GM18502 (cell line): ENCODE measurements around the gene KAT6B.
A peak's percentile ranks its signal among the peaks of the same experiment; 100 is the strongest.
"Not testable (repeated sequence)": the region's sequence is repeated elsewhere in the genome, so short reads cannot be mapped to it uniquely, and the experiment has no call there.

ENCODE experiments used
- ATAC-seq: cut with Tn5 transposase; IDR thresholded peaks from one replicate; pipeline ENCODE4 v1.9.1; 2021; ENCODE audit warnings: mild to moderate bottlenecking; ENCODE audit not compliant: unreplicated experiment, poor library complexity

The KAT6B gene

DNA sequence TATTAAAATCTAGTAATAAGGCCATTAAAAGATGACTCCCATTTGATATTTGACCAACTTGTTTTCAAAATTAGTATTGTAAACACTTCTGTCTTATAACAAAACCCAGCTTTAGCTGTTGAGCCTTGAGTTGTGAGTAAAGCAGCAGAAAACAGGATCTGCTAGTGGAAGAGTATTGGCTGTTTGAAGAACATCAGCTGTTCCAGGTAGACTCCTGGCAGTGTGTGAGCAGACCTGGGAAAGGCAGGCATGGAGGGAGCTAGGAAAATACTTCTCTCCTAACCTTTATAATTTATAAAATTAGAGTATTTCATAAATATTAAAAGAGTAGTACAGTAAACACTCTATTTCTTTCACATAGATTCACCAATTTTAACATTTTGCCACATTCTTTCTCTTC, 29.0 kb downstream of the KAT6B start:
- ATAC-seq, result no peak

DNA sequence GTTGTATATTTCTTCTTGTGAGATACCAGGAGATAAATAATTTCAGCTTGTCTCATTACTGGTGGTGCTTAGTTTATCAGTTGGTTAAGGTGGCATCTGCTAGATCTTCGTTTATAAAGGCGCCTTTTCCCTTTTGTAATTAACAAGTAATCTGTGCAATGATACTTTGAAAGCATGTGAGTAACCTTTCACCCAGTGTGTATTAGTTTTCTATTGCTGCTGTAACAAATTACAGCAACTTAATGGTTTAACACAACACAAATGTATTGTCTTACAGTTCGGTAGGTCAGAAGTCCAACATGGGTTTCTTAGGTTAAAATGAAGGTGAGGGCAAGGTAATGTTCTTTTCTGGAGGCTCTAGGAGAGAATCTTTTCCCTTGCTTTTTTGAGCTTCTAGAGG, 30.5 kb downstream of the KAT6B start:
- ATAC-seq, result no peak

DNA sequence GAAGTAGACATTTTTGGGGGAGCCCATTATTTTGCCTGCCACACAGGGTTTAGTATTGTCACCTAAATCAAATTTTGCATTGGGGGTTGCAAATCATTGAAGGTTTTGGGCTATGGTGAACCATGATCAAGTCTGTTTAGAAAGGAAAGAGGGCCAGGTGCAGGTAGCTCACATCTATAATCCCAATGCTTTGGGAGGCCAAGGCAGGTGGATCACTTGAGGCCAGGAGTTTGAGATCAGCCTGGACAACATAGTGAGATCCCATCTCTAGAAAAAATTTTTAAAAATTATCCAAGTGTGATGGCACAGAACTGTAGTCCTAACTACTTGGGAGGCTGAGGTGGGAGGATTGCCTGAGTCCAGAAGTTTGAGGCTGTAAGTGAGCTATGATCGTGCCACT, 31.2 kb downstream of the KAT6B start:
- ATAC-seq, result no peak

DNA sequence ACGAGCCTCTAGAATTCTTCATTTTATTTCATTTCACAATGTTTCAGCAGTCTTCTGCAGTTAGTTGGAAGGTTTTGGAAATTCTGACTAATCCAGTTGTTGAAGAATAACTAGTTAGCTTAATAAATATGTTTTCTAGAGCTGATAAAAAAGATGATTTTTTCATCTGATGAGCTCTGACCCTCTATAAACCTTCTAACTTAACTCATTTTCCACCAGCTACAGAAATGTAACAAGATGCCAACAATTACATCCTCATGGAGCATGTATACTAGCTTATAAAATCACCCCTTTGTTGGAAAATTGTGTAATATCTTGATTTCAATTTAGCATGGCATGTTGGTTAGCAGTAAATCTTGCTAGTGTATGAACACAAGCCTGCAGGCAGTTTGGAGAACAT, 33.1 kb downstream of the KAT6B start:
- no peak for ATAC-seq

DNA sequence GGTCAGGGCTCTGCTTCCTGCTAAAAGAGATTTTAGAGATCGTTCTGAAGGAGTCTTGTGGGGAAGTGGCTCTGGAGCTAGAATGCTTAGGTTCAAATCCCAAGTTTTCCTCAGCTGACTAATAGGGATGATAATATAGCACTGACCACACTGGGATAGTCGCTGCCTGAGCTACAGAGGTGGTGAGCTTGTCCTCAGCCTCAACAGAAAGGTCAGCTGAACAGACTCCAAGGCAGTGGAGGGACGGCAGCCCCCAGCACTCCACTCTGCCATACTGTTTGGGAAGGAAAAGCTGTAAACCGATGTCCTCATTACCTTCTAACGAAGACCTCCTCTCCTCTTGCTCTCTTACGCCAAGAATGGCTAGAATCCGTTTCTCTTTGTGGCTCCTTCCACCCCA, 36.2 kb downstream of the KAT6B start:
- no peak for ATAC-seq

DNA sequence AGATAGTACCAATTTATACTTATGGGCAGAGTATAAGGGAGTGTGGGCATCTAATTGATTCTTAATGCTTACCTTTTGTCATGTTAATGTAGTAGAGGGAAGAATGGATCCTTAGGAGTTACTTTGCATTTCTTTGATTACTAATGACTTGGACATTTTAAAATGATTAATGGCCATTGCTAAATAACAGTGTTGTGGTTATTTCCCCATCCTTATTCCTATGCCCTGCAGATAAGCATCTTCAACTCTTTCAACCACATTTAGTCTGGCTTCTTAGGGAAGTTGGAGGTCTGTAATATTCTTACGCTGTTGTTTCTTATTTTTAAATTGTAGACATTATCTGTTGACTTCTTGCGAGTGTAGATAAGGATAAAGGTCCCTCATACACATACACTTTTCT, 37.2 kb downstream of the KAT6B start:
- ATAC-seq, result no peak

DNA sequence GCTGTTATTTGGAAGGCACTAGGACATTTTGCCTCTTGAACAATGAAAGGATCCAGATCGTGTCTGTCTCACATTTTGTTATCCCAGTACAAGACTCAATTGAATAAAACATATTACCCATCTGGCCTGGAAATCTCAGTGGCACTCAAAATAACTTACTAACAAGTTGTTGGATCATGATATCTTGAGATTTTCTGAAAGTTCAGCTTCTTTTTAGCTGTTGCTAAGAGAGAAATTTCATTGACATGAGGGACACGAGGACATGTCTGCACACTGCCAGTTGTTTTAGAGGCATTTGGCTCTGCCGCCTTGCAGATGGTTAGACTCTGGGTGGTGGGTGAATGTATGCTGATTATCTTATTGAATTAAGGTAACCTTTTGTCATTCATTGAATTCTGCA, 41.0 kb downstream of the KAT6B start:
- no peak for ATAC-seq

DNA sequence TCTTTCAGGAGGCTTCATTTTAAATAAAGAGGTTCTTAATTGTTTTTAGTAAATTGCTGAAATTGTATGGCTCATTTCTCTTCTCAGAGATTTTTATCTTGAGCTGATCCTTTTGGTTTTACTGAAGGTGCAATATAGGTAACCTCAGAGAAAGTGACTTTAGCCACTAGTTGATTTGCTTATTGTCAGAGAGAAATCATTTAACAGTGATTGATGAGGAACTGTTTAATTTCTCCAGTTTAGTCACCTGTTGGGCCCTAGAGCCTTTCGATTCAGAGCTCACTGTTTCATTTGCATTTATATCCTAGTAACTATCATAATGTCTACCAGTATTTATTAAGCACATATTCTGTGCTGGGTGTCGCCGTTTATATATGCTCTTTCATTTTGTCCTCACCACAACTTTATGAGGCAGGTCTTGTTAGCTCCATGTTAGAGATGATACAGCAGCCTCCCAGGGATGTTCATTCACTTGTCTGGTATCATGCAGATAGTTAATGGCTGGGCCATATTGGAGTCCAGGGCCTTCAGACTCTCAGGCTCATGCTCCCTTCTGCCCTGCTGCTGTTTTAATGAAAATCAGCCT, 42.1 kb downstream of the KAT6B start:
- ATAC-seq, result no peak

DNA sequence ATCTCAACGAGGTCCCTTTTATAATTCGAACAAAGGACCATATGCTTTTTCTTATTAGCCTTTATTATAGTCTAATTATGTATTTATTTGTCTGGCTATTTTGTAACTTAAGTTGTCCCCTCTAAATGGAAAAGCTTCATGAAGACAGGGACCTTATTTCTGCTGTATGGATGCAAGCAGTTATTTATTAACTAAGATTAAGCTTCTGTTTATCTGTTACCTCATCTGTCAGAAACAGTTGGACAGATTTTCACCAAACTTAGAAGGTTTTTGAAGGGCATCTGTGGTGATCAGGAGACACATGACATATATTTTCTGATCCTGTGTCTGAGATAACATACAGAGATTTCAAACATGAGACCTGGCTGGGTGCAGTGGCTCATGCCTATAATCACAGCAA, 43.2 kb downstream of the KAT6B start:
- no peak for ATAC-seq

DNA sequence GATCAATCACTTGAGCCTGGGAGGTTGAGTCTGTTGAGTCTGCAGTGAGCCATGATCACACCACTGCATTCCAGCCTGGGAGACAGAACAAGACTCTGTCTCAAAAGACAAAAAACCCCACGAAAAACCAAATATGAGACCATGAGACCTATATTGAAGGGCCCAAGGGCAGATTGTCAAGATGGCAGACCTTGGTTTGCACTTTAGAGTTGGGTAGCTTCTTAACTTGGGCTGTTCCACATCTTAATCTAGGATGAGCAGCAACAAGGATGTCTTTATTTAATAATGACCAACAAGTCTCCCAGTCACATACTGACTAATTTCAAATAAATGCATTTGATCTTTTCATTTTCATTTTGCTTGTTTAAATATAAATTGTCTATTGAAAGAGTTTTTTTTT, 43.8 kb downstream of the KAT6B start:
- ATAC-seq, result no peak

DNA sequence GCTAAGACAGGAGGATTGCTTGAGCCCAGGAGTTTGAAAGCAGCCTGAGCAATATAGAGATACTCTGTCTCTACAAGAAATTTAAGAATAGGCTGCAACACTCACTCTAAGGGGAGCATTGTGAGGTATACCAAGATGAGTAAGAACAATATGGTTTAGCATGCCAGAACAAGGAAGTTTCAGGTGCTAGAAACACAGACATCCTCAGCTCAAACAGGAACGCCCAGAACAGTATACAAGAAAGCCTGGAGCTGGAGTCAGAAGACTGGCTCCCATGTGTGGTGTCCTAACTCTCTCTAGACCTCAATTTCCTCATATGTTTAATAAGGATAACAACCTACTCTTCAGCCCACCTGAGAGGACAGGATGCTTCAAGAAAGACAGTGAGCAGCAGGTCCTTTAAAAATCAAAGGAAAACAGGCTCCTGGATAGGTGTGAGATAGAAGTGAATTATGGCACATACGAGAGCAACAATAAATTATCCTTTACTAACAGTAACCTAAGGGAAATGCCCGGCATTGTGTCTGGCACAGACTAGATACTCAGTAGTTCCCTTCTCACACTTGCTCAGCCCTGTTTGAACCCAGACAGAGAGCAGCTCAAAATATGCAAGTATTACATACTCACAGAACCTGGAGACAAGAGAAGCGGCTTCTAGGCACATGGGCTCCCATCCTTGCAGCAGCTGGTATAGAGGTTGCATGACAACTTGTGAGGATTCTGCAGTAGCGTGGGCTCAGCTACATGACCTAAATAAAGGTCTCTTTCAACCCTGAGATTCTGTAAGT, 45.4 kb downstream of the KAT6B start:
- peak; percentile 98 for ATAC-seq

DNA sequence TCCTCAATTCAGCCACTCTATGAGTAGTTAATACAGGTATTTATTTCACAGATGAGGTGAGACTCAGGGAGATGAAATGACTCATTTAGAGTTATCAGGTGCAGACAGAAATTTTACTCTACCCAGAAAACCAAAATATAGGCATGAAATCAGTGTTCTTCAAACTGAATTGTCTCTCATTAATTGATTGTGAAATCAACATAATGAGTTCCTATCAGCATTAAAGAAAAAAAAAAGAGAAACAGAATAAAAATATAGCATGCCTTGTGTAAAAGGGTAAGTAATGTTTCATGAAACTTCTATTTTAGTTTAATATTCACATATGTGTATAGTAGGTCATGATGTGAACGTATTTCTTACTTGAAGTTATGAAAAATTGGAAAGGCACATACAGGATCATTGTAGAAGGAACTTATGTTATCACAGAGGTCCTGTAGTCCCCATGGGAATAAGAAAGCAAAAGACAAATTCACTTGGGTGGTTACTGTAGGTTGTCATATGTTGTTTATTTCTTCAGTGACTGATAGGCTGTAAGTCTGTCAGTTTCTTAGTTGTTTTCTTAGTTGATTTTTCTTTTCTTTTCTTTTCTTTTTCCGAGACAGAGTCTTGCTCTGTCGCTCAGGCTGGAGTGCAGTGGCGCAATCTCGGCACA, 47.5 kb downstream of the KAT6B start:
- no peak for ATAC-seq

DNA sequence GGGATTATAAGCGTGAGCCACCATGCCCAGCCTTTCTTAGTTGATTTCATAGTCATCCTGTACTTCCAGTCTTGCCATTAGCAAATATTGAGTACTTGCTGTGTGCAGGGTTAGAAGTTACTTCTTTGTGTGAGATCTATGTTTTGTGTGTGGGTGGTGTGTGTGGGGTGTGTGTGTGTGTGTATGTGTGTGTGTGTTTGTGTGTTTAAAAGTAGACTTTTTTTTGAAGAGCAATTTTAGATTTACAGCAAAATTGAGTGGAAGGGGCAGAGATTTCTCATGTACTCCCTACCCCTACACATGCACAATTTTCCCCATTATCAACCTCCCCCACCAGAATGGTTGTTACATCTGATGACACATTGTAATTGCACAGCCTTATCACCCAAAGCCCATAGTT, 48.2 kb downstream of the KAT6B start:
- no peak for ATAC-seq

DNA sequence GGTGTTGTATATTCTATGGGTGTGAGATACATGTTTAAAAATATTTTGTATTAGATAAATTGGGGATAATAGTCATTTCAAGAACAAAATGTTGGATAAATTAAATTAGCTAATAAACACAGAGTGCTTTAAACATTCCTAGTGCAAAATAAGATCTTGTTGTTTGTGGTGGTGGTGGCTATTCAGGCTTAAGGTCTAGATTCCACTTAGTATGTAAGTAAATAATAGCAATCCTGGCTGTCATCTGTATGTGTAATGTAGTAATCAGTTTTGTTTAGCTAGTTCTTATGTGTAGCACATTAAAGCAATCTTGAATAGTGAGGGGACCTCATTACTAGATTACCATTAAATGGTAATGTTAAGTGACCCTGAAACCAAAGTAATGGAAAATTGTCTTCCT, 48.7 kb downstream of the KAT6B start:
- ATAC-seq, result no peak

DNA sequence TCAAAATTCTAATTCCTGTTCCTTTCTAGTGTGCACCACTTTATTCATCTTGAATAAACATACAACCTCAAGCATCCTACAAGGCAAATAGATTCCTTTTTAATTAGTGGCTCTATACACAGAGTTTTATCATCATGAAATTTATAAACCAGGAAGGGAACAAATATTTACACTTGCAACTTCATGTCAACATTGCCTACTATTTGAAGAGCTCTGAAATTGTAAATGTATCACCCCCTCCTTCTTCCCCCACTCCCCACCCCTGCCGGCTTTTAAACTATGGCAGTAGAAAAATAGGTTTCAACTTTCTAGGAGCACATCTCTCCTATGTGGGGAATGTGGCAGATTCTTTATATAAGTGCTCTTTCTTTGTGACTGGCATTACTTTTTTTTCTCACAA, 49.6 kb downstream of the KAT6B start:
- ATAC-seq, result no peak

DNA sequence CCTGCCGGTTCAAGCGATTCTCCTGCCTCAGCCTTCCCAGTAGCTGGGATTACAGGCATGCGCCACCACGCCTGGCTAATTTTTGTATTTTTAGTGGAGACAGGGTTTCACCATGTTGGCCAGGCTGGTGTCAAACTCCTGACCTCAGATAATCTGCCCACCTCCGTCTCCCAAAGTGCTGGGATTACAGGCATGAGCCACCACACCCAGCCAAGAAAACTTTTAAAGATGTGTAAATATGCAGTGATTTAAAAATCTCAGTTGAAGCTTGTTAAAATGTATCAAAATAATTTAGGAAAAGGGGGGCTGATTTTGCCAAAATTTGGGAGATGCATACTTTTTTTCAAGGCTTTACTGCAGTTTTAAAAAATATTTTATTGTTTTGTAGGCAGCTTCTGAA, 50.7 kb downstream of the KAT6B start:
- not testable (repeated sequence) for ATAC-seq

DNA sequence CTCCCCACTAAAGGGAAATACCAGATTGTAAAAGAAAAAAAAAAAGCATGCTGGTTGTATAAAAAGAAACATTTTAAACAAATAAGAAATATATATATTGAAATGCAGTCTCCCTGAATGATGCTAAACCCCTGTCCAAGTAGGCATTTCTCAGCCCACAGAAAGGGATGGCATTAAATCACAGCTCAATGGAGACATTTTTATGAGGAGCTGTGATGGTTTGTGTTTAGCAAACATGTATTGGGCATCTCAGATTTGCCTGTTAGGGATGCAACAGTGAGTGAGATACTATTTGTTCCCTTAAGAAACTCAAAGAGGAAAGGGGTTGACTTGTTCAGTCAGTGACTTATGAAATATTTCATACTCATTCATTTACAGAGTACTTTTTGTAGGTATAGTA, 51.5 kb downstream of the KAT6B start:
- ATAC-seq, result no peak

DNA sequence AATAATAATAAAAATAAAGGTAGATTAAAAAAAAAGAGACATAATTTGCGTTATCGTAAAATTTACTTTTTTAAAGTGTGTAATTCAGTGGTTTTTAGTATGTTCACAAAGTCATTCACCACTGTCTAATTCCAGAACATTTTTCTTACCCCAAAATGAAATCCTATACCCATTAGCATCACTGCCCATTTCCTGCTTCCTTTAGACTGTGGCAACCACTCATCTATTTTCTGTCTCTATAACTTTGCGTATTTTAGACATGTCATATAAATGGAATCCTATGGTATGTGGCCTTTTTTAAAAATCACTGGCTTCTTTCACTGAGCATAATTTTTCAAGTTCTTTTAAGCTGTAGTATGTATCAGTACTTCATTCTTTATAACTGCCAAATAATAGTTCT, 53.6 kb downstream of the KAT6B start:
- no peak for ATAC-seq

DNA sequence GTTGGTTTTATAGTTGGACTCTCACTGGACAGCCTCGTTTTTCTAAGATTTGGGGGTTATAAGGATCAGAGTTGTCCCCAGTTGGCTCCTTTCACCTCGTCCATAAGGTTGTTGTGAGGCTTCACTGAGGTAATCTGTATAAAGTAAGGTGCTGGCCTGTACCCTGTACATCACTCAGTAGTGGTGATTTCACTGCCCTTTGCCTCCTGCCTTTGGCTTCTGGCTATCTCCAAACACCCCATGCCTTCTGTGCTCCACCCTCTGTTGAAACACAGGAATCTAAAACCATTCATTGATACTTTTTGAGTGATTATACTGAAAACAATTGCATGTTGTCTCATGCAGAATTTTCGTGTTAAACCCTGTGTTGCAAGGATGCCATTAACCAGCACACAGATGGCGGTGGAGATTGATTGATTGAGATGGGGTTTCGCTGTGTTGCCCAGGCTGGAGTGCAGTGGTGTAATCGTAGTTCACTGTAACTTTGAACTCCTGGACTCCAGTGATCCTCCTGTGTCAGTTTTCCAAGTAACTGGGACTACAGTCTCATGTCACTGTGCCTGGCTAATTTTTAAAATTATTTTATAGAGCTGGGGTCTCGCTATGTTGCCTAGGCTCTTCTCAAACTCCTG, 55.0 kb downstream of the KAT6B start:
- ATAC-seq, result no peak

DNA sequence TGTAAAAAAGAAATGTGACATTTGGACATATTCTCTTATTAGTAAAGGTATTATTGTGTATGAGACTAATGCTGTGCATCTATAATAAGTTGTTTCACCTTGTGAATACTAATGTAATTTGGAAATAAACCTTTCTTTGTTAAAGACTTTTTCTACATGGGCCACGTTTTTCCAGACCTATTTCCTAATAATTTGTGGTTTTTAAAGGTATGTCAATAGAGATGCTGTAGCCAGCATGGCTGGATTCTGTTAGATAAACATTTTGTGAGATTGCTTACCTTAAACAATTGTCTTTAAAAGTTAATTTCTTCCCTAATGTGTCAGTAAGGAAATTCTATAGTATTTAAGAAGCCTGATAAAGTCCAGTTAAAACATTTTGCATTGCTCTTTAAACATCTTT, 56.0 kb downstream of the KAT6B start:
- ATAC-seq, result no peak

DNA sequence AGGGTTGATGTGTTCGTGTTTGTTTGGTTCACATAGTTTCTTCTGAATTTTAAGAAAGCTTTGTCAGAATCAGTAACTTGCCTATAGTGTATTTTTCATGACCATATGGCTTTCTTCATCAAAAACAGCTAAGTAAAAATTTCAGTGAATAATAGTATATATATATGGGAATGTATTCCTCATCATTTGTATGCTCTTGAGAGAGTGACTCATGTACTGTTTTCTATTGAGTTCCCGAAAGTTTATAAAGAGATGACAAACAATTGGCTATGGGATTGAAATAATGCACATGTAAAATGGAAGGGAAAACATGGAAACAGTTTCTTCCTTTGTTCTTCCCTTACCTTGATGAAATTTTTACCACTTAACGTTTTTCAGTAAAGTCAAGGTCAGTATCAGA, 56.4 kb downstream of the KAT6B start:
- ATAC-seq, result no peak
